NCI-H146 treated with DMSO at 0.1 percent for 48 hours (cell line): ENCODE results near the gene QSOX2.

ENCODE experiments used
- DNase-seq: peaks from one replicate; lab custom pipeline; 2025; ENCODE audit not compliant: unreplicated experiment; lab: John Stamatoyannopoulos, UW

QSOX2 gene

DNA sequence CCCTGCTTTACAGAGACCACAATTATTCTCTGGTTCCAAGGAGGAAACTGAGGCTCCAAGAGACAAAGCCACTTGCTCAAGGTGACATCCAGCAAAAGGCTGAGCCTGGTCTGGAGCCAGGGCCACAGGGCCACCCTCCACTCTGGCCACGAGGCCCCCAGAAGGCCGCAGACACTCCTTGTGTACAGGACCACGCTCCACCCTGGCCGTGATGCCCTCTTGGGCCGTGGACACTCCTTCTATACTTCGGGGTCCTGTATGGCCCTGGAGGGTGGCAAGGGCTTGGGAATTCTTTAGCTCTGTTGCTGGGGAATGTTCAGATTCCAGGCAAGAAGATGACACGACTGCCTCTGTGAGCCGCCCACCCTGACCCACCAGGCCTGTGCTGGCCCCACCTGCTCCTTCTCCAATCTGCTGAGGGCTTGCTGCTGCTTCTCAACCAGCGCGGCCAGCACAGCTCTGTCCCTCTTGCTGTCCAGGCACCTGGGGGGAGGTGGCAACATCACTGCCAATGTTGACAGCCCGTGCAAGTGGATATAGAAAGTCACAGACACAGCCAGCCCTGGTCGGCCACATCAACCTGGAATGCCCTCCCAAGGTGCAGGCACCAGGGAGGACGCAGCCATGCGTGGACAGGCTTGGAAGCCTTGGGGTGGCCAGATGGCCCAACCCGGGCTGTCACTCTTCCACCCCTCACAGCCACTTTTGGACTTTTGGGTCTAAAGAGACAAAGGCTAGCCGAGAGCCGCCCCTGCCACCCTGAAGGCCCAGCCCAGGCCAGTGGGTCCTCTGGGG, 20.1 kb upstream of the QSOX2 start:
- no peak for DNase-seq

DNA sequence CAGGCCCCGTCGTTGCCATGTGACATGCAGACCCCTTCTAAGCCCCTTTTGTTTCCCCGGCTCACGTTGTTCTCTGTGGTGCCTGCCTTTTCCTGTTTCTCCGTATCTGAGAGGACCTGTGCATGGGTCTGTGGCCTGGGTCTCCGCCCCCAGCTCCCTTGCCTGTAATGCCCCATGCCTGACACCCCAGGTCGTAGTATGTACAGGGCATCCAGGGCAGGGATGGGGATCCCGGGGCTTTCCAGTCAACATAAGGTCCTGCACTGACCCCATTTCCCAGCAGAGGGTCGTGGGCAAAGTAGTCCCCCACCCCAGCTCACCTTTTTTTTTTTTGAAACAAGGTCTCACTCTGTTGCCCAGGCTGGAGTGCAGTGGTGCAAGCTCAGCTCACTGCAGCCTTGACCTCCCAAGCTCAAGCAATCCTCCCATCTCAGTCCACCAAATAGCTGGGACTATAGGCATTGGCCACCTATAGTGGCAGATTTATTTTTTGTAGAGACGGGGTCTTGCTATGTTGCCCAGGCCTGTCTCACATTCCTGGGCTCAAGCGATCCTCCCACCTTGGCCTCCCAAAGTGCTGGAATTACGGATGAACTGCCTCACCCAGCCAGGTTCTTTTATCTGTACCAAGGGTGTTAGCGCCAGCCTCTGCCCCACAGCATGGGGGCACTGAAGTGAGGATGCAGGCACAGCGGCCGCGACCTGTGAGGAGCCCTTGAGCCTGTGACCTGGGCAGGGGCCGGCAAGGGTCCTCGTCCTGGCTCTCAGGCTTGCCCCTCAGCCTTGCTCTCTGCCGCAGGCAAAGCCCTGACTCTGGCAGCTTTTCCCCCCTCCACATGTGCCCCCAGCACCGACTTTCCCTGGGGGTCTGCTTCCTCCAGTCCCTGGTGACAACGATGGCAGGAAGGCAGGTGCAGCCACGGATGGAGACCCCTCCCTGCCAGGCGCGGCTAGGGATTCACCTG, 19.1 kb upstream of the QSOX2 start:
- DNase-seq = no peak

DNA sequence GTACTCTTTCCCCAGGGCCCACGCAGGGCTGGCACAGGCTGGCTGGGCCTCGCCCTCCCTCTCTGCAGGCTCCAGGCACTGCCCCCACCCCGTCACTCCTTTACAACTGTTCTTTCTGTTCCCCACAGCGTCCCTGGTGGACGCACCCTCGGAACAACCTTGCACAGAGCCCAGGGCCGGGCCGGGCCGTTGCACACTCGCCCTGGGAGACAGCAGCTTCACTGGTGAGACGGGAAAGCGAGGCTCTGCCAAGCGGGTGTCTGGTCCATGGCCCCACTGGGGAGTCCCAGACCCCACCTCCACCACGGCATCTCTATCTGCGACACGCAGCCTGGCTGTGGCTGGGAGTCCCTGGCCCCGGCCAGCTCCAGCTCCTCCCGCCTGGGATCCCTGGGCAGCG, 18.4 kb upstream of the QSOX2 start:
- DNase-seq = no peak

DNA sequence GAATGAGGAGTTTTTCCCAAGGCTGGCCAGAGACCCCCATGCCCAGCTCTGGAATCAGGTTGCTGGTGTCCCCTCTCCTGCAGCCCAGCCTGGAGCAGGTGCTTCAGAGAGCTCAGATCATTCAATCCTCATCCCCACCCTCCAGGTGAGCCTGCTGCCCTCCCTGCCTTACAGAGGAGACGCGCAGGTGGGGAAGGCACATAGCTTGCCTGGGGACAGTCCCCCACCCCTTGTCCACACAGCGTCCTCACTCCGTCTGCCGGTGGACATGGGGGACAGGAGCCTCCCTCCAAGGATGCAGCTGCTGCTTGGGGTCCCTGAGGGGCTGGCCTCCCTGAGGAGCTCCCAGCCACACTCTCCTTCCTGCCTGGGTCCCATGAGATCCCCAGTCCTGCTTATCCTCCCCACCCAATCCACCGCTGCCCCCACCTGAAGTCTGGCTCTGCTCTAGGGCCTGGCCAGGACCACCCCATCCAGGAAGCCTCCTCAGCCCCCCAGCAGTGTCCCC, 17.1 kb upstream of the QSOX2 start:
- no peak for DNase-seq

DNA sequence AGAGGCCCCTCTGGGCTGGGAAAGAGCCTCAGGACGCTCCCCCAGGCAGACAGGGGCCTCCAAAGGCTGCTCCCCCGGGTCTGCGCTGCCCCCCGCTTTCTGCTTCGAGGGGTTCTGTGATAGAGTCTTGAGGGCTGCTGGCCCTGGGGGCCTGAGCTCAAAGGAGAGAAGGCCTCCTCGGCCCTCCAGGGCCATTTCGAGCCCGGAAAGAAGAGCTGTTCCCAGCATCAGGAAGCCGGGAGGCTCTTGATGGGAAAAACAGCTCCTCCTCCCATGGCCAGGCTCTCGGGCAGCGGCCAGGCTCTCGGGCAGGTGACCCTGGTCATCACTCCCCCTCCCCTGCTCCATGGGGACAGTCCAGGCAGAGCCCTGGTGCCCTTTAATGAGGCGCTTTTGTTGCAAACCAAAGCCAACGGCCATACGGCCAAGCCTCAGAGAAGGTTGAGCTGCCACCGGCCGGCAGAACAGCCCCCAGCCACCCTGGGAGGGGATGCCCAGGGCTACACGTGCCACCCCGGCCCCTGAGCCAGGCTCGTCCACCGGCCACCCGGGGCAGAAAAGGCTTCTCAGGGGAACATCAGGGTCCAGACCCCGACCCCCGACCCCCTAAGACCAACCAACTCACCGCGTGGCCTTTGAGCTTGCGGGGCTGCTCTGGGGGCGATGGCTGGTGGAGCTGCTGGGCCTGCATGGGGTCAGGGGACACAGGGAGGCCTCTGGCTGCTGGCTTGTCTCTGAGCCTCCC, 16.2 kb upstream of the QSOX2 start:
- DNase-seq = no peak

DNA sequence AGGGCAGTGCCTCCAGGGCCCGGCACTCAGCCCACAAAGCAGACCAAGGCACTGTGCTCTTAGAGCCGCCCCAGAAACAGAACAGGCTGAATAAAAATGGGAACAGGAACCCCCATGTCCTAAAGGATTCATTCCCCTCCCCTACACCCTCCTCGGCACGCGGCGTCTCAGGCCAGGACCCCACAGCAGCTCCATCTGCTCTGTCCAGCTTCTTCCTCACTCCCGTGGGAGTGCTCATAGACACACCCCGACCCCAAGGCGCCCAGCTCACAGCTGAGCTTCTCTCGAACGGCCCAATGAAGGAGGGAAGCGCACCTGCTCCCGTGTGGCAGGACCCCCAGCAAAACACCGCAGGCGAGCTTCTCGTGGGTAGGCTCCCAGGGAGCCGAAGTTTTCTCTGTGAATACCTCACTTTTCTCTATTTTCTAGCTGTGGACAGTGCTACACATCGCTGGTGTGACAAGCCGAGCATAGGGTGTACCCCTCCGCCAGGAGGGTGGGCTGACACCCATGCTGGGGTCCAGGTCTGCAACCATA, 15.4 kb upstream of the QSOX2 start:
- DNase-seq = no peak

DNA sequence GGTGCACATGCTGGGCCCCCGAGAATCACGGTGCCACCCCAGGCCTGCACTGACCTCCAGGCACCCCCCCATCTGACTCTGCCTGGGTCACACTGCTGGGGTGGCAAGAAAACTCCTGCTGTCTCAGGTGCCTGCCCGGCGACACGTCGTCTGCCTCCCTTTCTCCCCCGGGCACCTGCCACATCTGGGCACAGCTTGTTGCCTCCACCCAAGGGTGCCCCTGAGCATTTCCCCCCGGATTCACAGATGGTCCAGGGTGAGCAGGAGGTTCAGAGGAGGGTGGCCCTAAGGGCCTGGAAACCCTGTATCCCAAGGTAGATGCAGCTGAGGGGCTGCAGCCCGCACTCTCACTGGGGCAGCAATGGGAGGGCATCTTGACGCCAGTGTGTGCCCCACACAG, 14.9 kb upstream of the QSOX2 start:
- no peak for DNase-seq

DNA sequence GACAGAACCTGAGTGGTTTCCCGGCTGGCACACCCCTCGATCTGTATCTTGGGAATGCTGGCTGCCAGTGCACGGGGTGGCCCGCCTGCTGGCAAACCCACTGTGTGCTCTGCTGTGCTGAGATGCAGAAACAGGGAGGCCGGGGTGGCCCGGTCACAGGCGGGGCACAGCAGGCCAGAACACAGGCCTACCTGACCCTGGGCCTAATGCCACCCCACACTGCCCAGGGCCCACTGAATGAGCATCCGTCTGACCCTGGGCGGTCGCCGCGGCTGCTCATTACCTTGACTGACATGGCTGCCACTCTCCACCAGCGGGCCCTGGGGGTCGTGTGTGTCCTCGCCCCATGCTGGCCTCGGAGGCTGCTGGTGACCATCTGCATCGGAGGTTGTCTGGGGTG, 14.2 kb upstream of the QSOX2 start:
- DNase-seq = no peak

DNA sequence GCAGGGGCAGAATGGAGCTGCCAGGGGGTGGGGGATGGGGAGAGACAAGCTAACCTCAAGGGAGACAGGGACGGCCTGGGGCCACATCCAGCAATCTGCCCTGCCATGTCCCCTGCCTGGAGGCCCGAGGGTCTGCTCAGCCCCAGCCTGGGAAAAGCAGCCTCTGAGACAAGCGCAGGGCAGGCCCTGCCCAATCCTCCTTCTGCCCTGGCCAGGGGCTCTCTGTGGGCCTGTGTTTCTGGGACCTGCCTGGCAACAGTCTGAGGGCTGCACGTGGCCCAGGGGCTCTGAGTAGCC, 13.9 kb upstream of the QSOX2 start:
- DNase-seq = no peak

DNA sequence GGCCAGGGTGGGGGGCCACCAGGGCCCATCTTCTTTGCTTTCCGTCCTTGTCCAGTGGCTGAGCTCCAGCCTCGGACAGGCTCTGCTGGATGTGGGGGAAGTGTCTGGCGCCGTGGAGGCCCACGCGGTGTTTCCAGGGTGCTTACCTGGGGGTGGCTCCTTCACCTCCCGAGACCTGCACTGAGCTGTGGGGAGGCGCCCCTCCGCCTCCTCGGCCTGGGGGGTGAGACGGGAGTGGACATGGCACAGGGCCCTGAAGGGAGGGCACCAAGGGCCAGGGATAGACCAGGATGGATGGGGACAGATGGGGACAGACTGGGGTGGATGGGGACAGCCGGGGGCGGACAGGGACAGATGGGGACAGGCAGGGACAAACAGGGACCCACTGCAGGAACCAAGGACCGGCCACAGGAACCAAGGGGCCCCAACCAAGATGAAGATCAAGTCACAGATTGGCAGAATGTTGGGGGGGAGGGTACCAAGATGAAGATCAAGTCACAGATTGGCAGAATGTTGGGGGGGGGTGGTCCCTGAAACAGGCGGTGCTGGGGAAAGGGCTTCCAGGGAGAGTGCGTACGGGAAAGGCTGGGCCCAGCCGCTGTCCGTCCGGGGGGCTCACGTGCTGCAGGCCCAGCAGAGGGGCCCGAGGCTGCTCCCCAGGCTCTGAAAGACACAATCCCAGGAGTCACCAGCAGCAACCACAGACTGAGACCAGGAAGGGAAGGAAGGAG, 13.3 kb upstream of the QSOX2 start:
- no peak for DNase-seq

DNA sequence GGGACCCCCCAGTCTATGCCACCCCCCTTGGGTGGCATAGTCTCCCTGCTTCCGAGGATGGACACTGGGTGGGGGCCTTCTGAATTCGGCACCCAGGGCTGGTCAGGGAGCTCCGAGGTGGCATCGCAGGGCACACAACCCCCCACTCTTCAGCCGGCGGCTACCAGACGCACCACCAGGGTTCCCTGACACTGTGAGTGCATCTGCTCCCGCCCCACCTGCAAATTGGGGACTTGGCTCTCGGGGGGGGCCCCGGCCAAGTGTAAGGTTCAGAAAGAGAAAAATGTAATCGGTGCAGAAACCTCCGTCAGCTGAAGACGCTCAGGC, 12.7 kb upstream of the QSOX2 start:
- no peak for DNase-seq

DNA sequence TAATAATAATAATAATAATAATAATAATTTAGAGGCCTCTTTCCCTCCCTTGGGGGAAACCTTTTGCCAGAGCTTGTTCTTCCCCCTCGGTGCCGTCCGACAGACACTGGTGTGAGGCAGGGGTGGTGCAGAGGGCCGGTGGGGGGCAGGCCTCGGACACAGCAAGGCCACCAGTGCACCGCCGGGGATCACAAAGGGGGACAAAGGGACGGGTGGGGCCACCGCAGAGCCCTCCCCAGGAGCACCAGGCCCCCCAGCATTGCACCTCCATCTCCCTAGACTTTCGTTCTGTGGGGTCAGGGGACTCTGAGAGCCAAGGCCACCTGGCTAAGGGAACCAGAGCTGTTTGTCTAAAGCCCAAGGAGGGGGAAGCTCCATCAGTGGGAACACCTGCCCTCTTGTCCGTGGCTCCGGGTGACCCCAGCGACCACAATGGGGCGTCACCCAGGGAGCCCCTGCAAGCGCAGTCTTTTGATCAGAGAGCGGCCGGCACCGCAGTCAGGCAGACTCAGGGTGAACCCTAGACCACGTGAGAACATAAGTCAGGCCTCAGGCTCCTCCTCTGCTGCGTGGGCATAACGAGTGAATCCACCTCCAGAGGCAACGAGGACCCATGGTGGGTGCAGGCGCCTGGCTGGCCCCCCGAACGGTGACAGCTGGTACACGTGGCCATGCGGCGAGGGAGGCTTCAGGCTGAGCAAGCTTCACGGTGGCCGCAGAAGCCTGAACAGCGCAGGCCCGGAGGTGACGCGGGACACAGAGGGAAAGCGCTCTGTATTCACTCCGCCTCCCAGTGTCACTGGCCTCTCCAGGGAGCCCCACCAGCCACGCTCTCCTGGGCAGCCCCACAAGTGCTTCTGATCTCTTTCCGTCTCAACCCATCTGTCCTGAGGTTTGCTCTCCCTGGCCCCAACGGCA, 12.0 kb upstream of the QSOX2 start:
- no peak for DNase-seq

DNA sequence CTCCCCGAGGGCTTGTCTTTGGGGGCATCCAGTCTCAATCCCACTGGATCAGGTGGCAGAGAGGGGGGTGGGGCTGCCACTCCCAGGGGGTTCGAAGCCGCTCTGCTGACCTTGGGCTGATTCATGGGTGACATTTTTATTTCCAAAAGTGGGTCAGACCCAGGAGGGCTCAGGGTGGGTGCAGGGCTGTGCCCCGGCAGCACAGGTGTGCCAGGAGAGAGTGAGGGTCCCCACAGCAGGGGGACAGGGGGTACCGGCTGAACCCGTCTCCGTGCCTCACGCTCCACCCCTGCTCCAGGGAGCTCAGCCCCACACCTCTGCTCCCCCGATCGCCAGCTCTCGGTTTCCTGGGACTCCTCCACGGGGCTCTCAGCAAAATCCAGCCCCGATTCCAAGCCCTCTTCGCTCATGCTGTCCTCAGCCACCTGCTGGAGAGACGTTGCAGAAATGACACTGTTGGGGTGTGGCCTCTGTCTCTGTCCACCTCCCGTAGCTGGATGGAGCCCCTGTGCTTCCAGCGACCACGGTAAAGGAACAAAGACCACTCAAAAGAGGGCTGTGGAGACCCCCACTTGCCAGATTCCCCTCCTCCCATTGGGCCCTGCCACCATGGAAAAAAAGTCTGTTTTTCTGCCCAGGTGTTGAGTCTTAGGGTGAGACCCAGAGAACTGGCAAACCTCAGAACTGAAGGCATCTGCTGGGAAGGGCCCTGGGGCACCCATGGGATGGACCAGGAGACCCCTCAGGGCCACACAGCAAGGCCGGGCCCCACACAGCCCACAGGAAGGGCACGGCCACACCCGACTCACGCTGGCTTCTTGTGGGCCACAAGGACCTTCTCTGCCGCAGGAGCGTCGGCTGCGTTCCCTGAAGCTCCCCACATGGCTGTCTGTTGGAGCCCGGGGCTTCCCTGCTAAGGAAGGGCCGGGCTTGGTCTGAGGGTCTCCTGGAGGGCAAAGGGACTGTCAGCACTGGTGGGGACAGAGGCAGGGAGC, 10.6 kb upstream of the QSOX2 start:
- no peak for DNase-seq

DNA sequence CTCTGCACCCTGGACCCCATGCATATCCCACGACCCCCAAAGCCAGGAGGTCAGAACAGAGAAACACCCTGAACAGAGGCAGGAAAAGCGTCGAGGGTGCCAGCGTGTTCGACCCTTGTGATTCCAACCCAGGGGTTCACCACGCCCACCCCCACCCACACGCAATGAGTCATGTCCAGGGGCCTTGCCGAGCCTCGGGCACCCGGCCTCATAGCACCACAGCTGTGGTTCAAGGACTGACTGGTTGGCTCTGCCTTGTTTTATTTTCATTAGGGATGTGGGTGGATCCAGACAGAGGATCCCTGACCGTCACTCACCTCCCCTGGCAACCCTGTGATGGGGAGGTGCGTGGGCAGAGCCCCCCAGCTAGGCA, 9.5 kb upstream of the QSOX2 start:
- DNase-seq = no peak

DNA sequence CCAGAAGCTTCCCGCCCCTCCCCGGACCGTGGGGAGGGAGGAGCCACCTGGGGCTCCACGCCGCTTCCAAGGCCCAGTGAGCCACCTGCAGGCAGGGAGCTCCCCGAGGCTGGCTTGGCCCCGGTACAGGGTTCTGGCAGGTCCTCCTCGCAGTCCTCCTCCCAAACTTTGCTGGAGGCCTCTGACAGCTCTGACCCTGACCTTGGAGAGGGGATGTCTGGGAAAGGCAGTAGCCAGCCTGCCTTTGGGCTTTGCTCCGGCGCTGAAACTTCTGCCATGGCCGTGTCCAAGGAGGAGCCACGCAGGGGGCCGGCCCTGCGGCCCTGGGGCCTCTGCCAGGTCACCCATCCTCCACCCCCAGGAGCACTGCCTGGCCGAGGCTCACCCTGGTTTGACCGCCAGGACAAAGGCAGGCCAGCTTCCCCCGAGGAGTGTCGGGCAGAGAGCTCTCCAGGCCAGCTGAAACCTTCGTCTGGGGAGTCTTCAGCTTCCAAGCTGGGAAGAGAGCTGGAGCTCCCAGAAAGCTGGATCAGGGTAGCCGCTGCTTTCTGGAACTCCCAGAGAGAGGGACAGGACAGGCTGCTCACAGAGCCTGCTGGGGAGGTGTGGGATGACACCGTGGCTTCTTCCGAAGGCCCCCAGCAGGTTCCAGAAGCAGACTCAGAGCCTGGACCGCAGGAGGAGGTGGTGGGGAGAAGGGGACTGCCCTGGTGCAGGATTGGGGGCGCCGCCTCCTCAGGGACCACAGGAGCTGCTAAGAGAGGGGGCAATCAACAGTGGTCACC, 9.0 kb upstream of the QSOX2 start:
- no peak for DNase-seq

DNA sequence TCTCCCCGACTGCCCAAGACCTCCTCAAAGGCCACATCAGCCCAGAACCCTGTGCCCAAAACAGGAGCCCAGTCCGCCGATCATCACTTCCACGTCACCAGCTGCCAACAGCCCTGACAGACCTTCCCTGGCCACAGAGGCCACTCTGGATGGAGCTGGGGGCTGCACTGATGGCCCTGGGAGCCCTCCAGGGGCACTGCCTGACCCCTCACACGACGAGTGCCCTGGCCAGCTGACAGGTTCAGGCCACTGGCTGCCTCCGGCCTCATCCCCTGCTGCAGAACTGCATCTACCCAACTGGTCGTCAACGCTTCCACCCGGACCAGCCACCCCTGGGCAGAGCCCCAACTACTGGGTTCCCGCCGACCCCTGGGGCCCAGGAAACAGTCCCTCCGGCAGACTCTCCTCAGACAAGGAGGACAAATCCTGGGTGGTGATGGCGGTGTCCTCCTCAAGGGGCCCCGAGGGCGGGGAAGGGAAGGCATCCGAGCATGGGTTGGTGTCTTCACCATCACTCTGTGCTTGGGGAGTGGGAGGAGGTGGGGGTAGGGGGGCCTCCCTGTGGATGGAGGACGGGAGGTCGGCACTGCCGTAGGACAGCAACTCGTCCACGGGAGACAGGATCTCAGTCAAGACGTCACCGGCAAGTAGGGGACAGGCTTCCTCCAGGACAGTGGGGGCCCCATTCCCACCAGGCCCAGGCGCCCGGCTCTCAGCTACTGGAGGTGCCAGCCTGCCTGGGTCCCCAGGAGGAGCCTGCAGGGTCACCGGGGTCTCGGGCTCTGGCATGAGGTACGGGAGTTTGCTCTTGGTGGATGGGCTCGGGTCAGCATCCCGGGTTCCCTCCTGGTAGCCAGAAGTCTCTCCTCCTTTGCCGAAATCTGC, 7.9 kb upstream of the QSOX2 start:
- DNase-seq = no peak

DNA sequence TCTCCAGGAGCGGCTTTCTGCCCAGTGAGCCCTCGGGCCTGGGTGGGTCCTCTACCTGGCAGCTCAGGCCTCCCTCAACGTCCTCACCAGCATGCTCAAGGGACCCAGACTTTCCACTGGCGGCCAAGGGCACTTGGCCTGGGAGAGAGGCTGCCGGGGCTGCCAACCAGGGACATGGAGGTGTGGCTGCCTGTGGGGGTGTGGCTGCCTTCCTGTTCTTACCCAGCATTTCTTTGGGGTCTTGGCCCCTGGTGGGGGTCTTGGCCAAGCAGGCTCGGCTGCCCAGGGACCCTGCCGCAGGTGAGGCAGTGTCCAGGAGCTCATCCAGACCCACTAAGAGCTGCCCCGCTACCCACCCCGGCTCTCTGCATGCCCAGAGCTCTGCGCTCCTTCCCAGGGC, 7.2 kb upstream of the QSOX2 start:
- DNase-seq = no peak
